IMR-90 (cell line): Measurements from ENCODE around the gene FEN1.

ENCODE experiments used
- BHLHE40 ChIP-seq: fragments of 150-350 bp; IDR thresholded peaks from 2 replicates; pipeline ENCODE4 v1.6.1; 2016; ENCODE audit warnings: mild to moderate bottlenecking, low read depth, low read length
- CEBPB ChIP-seq: IDR thresholded peaks from 2 replicates; pipeline ENCODE4 v1.6.1; 2012; ENCODE audit warnings: low read depth, low read length, improper control_type of control experiment
- FOS ChIP-seq: fragments of 150-350 bp; IDR thresholded peaks from 2 replicates; pipeline ENCODE4 v1.6.1; 2016; ENCODE audit warnings: low read depth, low read length
- MAFK ChIP-seq: IDR thresholded peaks from 2 replicates; pipeline ENCODE4 v1.6.1; 2012; ENCODE audit warnings: low read depth, low read length, improper control_type of control experiment
- MXI1 ChIP-seq: IDR thresholded peaks from 2 replicates; pipeline ENCODE4 v1.6.1; 2012; ENCODE audit warnings: low read depth, mild to moderate bottlenecking, low read length, moderate library complexity, borderline replicate concordance
- NFE2L2 ChIP-seq: fragments of 150-350 bp; IDR thresholded peaks from 2 replicates; pipeline ENCODE4 v1.6.1; 2016; ENCODE audit warnings: low read depth, mild to moderate bottlenecking, low read length
- POLR2A ChIP-seq: IDR thresholded peaks from 2 replicates; pipeline ENCODE4 v1.6.1; 2012; ENCODE audit warnings: mild to moderate bottlenecking, low read depth, low read length
- RAD21 ChIP-seq: IDR thresholded peaks from 2 replicates; pipeline ENCODE4 v1.6.1; 2012; ENCODE audit warnings: low read length, improper control_type of control experiment
- RCOR1 ChIP-seq: IDR thresholded peaks from 2 replicates; pipeline ENCODE4 v1.6.1; 2012; ENCODE audit warnings: mild to moderate bottlenecking, low read length, improper control_type of control experiment; ENCODE audit not compliant: insufficient replicate concordance
- TF ChIP-seq, protein P1 (sequence below): conservative IDR thresholded peaks from 2 replicates; pipeline ENCODE4 v1.5.1; 2012; ENCODE audit warnings: mild to moderate bottlenecking, low read depth, low read length, improper control_type of control experiment
- TF ChIP-seq, protein P2 (sequence below): fragments of 150-350 bp; IDR thresholded peaks from 2 replicates; pipeline ENCODE4 v1.6.1; 2017; ENCODE audit warnings: mild to moderate bottlenecking, antibody characterized with exemption, low read length, low read depth

DNA sequence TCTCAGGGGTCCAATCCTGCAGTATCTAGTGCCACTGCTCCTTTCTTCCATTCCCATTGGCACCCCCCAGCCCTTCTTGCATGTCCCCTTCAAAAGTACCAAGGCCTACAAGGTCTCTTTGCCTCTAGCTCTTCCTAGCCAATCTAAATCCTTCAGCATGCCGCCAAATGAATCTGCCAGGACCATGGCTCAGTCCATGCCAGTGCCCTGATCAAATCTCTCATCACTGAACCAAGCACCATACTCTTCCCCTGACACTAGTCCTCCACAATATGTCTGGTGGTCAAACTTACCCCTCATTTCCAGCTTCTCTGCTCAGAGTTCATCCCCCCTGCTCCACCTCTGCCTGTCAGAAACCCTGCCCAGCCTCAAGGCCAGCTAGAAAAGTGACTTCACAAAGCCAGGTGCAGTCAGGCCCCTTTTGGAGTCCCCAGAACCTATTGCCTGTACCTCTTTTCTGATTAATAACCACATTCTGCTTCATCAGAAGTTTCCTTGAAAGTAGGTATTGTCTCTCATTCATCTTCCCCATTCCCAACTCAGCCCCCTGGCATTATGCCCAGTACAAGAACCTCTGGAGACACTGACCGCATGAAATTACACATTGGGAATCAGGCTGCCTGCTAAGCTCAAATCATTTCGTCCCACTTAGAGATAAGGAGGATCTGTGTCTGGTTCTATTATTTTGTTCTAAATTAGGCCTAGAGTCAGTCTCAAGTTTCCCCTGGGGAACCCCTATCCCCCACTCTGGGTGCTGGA lies 11.4 kb downstream of the FEN1 start:
- TF ChIP-seq MXI1 (no peak), FOS (no peak), POLR2A (no peak), NFE2L2 (no peak), RAD21 (no peak), BHLHE40 (no peak), CEBPB (no peak), MAFK (no peak), RCOR1 (no peak)
- TF ChIP-seq, protein P1, sequence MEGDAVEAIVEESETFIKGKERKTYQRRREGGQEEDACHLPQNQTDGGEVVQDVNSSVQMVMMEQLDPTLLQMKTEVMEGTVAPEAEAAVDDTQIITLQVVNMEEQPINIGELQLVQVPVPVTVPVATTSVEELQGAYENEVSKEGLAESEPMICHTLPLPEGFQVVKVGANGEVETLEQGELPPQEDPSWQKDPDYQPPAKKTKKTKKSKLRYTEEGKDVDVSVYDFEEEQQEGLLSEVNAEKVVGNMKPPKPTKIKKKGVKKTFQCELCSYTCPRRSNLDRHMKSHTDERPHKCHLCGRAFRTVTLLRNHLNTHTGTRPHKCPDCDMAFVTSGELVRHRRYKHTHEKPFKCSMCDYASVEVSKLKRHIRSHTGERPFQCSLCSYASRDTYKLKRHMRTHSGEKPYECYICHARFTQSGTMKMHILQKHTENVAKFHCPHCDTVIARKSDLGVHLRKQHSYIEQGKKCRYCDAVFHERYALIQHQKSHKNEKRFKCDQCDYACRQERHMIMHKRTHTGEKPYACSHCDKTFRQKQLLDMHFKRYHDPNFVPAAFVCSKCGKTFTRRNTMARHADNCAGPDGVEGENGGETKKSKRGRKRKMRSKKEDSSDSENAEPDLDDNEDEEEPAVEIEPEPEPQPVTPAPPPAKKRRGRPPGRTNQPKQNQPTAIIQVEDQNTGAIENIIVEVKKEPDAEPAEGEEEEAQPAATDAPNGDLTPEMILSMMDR = no peak
- TF ChIP-seq, protein P2, sequence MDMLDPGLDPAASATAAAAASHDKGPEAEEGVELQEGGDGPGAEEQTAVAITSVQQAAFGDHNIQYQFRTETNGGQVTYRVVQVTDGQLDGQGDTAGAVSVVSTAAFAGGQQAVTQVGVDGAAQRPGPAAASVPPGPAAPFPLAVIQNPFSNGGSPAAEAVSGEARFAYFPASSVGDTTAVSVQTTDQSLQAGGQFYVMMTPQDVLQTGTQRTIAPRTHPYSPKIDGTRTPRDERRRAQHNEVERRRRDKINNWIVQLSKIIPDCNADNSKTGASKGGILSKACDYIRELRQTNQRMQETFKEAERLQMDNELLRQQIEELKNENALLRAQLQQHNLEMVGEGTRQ = no peak
